ENCODE data around the gene RCBTB2.
"Not testable (repeated sequence)": the region's sequence is repeated elsewhere in the genome, so short reads cannot be mapped to it uniquely, and the experiment has no call there.

RCBTB2 gene

DNA sequence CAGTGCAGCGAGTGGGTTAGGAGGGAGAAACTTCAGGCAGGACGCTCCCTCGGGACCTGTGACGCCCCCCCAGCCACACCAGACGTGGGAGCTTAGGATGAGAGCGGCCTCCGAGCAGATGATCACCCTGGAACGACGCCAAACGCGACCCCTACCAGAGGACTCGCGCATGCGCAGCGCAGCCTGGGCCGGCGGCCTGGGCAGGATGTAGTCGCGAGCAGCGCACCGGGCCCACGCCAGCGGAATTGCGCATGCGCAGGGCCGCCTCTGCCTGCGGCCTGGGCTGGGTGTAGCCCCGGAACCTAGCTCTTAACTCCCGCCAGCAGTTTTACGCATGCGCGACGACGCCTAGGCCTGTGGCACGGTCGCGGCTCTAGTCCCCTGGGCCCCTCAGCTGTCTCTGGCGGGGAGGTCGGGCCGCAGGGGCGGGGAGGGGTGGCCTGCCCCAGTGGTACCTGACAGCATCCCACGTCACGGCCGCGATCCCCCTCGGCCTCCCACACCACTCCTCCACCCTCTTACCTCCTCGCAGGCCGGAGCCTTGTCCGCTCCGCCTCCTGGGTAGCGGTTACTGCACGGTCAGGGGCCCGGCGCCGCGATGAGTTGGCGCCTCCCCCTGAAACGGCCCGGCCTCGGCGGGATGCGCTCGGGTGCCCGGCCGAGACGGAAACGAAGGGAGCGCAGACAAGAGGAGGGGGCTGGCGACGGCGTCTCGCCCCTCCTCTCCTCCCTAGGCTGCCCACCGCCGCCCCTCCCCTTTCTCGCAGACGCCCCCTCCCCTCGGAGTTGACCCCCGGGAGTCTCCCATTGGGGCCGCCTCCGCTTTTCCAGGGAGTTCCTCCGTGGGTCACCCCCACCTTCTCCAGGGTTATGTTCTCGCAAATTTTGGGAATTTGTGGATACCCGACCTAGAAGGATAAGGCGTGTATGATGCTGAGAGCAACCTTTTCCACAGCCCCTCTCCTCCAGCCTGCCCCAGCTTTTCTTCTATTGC, at the start of gene RCBTB2:
Gene RCBTB2 (minus strand): TSS at position 575 of the 994 bp plus-strand sequence. CDS start 11,141 bp downstream, outside the sequence.
- TF ChIP-seq CTCF (IDR thresholded peaks at IDR 0.05; ENCODE audit: borderline replicate concordance, insufficient read depth, low read depth, low read length), result no peak
- peak within 1 kb of the TSS; percentile 73 for H3K4me3 ChIP-seq (ENCODE audit: low read depth, low read length)

GRCh38 chr13:48582084-48582483, 49.2 kb upstream of the RCBTB2 start:
- no peak for TF ChIP-seq CTCF (IDR thresholded peaks at IDR 0.05; ENCODE audit: borderline replicate concordance, insufficient read depth, low read depth, low read length)
- H3K4me3 ChIP-seq (ENCODE audit: low read depth, low read length), result no peak overlapping the region

GRCh38 chr13:48580896-48581295, 48.0 kb upstream of the RCBTB2 start:
- no peak overlapping the region for H3K4me3 ChIP-seq (ENCODE audit: low read depth, low read length)
- TF ChIP-seq CTCF (IDR thresholded peaks at IDR 0.05; ENCODE audit: borderline replicate concordance, insufficient read depth, low read depth, low read length), result no peak

GRCh38 chr13:48580185-48580803, 47.4 kb upstream of the RCBTB2 start:
- TF ChIP-seq CTCF (IDR thresholded peaks at IDR 0.05; ENCODE audit: borderline replicate concordance, insufficient read depth, low read depth, low read length), result peak; percentile 50; the same call in 1 of the 2 replicates
- no peak overlapping the region for H3K4me3 ChIP-seq (ENCODE audit: low read depth, low read length)

- H3K4me3 ChIP-seq (ENCODE audit: low read depth, low read length), result not testable (repeated sequence)
Observed at GRCh38 chr13:48579919-48580180, 47.0 kb upstream of the RCBTB2 start.

GRCh38 chr13:48579165-48579918, 46.5 kb upstream of the RCBTB2 start:
- no peak overlapping the region for H3K4me3 ChIP-seq (ENCODE audit: low read depth, low read length)
- TF ChIP-seq CTCF (IDR thresholded peaks at IDR 0.05; ENCODE audit: borderline replicate concordance, insufficient read depth, low read depth, low read length), result no peak

GRCh38 chr13:48578516-48579164, 45.8 kb upstream of the RCBTB2 start:
- 0 out of 2 replicates have a peak, but pooled peaks have one; percentile 3 for TF ChIP-seq CTCF (IDR thresholded peaks at IDR 0.05; ENCODE audit: borderline replicate concordance, insufficient read depth, low read depth, low read length)
- H3K4me3 ChIP-seq (ENCODE audit: low read depth, low read length), result no peak overlapping the region

Data from GM12875 (cell line).